Activated T-cell treated with anti-CD3 and anti-CD28 coated beads, Interleukin-2, amount 50 U/mL, for 72 hours (primary cell): Measurements from ENCODE around the gene C8G. TPM values are rescaled to one million over a fixed set of nuclear protein-coding genes. Genes with fewer than 3 reads are reported as not detected.
A peak's percentile ranks its signal among the peaks of the same experiment; 100 is the strongest.

Experiments
- ATAC-seq, 2 donors: fragments of 150-1000 bp; cut with Tn5 transposase; replicated peaks in 1 of 2; 2 replicates each; pipeline ENCODE4 v1.10.0; 2021; ENCODE audit warnings: moderate library complexity in 2 of 2, mild to moderate bottlenecking in 1 of 2
- DNase-seq, 2 donors: peaks; one replicate each; pipeline ENCODE4 v3.0.0; 2021 to 2022; ENCODE audit warnings: mixed read lengths in 1 of 2
- H3K27ac Mint-ChIP-seq: one replicate; pipeline ENCODE4 v1.8.0; 2022; ENCODE audit warnings: mild to moderate bottlenecking, moderate library complexity, mixed read lengths
- H3K27me3 Mint-ChIP-seq: one replicate; pipeline ENCODE4 v1.8.0; 2022; ENCODE audit warnings: low read depth, mixed read lengths
- H3K36me3 Mint-ChIP-seq, 2 donors: one replicate each; pipeline ENCODE4 v1.8.0; 2022; ENCODE audit warnings: mixed read lengths in 2 of 2, mild to moderate bottlenecking in 1 of 2; ENCODE audit not compliant: insufficient read depth in 2 of 2
- H3K4me1 Mint-ChIP-seq: one replicate; pipeline ENCODE4 v1.8.0; 2022; ENCODE audit warnings: low read depth, mixed read lengths
- H3K4me3 Mint-ChIP-seq, 2 donors: one replicate each; pipeline ENCODE4 v1.8.0; 2022; ENCODE audit warnings: mild to moderate bottlenecking in 2 of 2, mixed read lengths in 2 of 2, moderate library complexity in 2 of 2
- H3K9me3 Mint-ChIP-seq, 2 donors: one replicate each; pipeline ENCODE4 v1.8.0; 2022; ENCODE audit warnings: mixed read lengths in 2 of 2
- total RNA-seq, 2 donors: library from RNA; stranded (reverse); gene quantifications; one replicate each; pipeline ENCODE4 v1.2.3, GENCODE V29; 2022

C8G gene
- total RNA-seq: 1 to 10 TPM; 2.6 to 3.4 TPM

- H3K4me1 Mint-ChIP-seq: peaks cover 19% of the 10 kb centered on the region
- H3K36me3 Mint-ChIP-seq: peaks cover 0 to 1% of the 10 kb centered on the region in 2 donors
- ATAC-seq: peak; percentile 81 to 83
- H3K27ac Mint-ChIP-seq: peak within 1 kb of the TSS; percentile 61
- H3K9me3 Mint-ChIP-seq: no peaks in the 10 kb centered on the region
- H3K27me3 Mint-ChIP-seq: no peaks in the 10 kb centered on the region
- peak within 1 kb of the TSS; percentile 79 to 80 for H3K4me3 Mint-ChIP-seq
- peak; percentile 96 to 98 for DNase-seq
Observed at GRCh38 chr9:136944519-136945332, at the start of gene C8G, which contains the start of gene FBXW5. Gene C8G, plus strand, starts transcription at chr9:136945243. Its CDS starts 78 bp downstream, at chr9:136945321. Gene FBXW5, minus strand, starts transcription at chr9:136944738. Its CDS starts 655 bp downstream, at chr9:136944083.

GRCh38 chr9:136896027-136896426, 49.0 kb upstream of the C8G start:
- Mint-ChIP-seq H3K4me1 (peaks cover 21% of the 10 kb centered on the region), H3K27ac (peak overlapping the region; percentile 9), H3K4me3 (no peak overlapping the region), H3K36me3 (peaks cover 7 to 22% of the 10 kb centered on the region in 2 donors), H3K9me3 (no peaks in the 10 kb centered on the region), H3K27me3 (no peaks in the 10 kb centered on the region)
- no peak for DNase-seq
- ATAC-seq: no peak

DNA sequence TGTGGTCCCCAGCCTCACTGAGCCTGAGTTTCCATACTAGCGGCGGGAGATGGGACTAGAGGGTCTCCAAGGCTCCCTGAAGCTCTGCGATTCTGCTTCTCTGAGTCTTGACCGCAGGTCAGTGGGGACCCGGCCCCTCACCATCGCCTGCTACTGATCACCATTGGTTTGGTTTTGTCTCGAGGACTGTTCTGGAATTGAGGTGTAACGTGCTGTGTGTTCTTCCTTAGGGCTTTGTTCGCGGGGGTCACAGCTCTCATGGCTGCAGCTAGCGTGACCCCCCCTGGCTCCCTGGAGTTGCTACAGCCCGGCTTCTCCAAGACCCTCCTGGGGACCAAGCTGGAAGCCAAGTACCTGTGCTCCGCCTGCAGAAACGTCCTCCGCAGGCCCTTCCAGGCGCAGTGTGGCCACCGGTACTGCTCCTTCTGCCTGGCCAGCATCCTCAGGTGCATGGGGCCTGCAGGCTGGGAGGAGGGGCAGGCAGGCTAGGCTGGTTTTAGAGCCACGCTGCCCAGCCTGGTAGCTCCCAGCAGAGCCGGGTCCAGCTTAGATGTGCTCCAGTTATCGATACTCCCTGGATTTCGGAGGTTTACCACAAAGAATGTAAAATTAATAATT, 46.5 kb upstream of the C8G start:
- no peak overlapping the region for H3K4me3 Mint-ChIP-seq
- H3K4me1 Mint-ChIP-seq: peaks cover 46% of the 10 kb centered on the region
- H3K27me3 Mint-ChIP-seq: no peaks in the 10 kb centered on the region
- H3K27ac Mint-ChIP-seq: no peak overlapping the region
- ATAC-seq (no peak), DNase-seq (no peak)
- H3K36me3 Mint-ChIP-seq: peaks cover 9 to 28% of the 10 kb centered on the region in 2 donors
- no peaks in the 10 kb centered on the region for H3K9me3 Mint-ChIP-seq

GRCh38 chr9:136899196-136899595, 45.8 kb upstream of the C8G start:
- Mint-ChIP-seq H3K36me3 (peaks cover 9 to 28% of the 10 kb centered on the region in 2 donors), H3K4me1 (peaks cover 47% of the 10 kb centered on the region), H3K9me3 (no peaks in the 10 kb centered on the region), H3K27me3 (no peaks in the 10 kb centered on the region), H3K27ac (no peak overlapping the region), H3K4me3 (no peak overlapping the region)
- ATAC-seq (no peak), DNase-seq (no peak)

DNA sequence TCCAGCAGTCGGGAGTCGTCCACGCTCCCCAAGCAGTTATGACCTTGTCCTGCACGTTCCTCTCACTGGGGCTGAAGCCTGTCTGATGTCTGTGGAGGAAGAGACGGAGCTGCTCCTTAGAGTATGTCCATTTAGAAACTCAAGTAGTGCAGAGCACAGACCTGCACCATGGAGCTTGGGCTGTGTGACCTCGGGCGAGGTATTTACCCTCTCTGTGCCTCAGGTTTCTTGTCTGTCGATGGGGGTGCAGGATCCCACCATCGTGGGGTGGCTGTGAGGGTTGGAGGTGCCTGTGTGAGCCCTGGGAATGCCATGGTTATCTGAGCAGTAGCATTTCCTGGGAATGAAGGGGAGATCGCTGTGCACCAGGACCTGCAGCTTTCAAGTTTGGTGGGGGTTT, 44.5 kb upstream of the C8G start:
- Mint-ChIP-seq H3K36me3 (peaks cover 7 to 23% of the 10 kb centered on the region in 2 donors), H3K4me1 (peaks cover 46% of the 10 kb centered on the region), H3K4me3 (peak overlapping the region; percentile 26 to 35), H3K27me3 (no peaks in the 10 kb centered on the region), H3K27ac (peak overlapping the region; percentile 82), H3K9me3 (no peaks in the 10 kb centered on the region)
- ATAC-seq: no peak
- DNase-seq: no peak

DNA sequence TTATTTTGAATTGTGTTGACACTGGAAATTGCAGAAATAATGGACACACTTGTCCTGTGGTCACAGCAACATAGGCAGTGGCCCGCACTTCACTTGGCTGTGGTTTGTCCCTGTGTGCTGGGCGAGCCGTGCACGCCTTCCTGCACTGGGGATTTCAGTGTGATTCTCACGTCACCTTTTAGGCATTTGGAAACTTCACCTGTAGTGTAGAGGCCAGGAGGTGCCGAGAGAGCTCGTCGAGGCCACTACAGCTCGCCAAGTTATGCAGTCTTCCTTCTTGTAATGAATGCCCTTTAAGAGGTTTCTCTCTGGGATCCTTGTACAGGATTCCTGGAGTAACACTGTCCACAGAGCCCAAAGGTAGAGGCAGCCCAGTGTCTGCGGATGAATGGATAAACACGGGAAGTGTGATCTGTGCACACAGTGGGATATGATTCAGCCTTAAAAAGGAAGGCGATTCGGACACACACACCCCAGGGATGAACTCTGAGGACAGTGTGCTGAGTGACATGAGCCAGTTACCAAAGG, 44.0 kb upstream of the C8G start:
- Mint-ChIP-seq H3K9me3 (no peaks in the 10 kb centered on the region), H3K36me3 (peaks cover 7 to 25% of the 10 kb centered on the region in 2 donors), H3K4me1 (peaks cover 49% of the 10 kb centered on the region), H3K27me3 (no peaks in the 10 kb centered on the region), H3K4me3 (peak overlapping the region; percentile 82 to 89), H3K27ac (peak overlapping the region; percentile 92)
- DNase-seq (no peak), ATAC-seq (no peak)

DNA sequence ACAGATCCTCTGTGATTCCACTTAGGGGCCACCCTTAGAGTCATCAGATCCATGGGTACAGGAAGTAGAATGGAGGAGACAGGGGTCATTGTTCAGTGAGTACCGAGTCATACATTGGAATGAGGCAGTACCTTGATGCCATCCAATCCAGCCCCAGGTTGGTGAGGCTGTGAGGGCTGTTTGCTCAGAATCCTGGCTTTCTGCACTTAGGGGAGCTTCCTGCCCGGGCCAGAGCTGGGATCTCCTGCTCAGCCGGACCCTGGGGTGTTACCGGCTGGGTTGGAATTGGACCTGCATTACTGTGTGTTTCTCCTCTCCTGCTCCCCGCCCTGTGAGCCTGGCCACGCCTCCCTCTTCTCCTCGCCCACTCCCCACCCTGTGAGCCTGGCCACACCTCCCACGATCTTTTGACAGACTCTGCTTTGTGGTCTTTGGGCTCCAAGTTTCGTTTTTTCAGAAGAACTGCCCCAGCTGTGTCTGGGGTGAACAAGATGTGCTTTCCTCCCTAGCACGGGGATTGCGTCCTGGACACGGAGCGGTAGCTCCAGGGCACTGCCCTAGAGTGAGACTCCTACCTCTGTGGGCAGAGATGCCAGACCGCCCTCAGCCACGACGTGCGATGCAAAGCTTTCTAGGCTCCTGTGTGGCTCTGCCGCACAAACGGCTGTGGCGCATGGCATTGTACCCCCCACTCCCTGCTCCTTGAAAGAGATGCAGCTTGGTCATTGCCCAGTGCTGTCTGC, 43.4 kb upstream of the C8G start:
- Mint-ChIP-seq H3K27ac (peak overlapping the region; percentile 92), H3K9me3 (no peaks in the 10 kb centered on the region), H3K27me3 (no peaks in the 10 kb centered on the region), H3K4me3 (peak overlapping the region; percentile 82 to 89), H3K36me3 (peaks cover 7 to 27% of the 10 kb centered on the region in 2 donors), H3K4me1 (peaks cover 49% of the 10 kb centered on the region)
- DNase-seq (peak; percentile 81 to 87), ATAC-seq (peak; percentile 76 to 84)

- no peaks in the 10 kb centered on the region for H3K27me3 Mint-ChIP-seq
- H3K9me3 Mint-ChIP-seq: no peaks in the 10 kb centered on the region
- peaks cover 49% of the 10 kb centered on the region for H3K4me1 Mint-ChIP-seq
- ATAC-seq (peak; percentile 87 to 89), DNase-seq (peak; percentile 87 to 89)
- peak overlapping the region; percentile 92 for H3K27ac Mint-ChIP-seq
- peak overlapping the region; percentile 82 to 89 for H3K4me3 Mint-ChIP-seq
- peaks cover 10 to 31% of the 10 kb centered on the region in 2 donors for H3K36me3 Mint-ChIP-seq
Observed at GRCh38 chr9:136902259-136902821, 42.7 kb upstream of the C8G start.

GRCh38 chr9:136903041-136903554, 41.9 kb upstream of the C8G start:
- DNase-seq: no peak
- no peaks in the 10 kb centered on the region for H3K27me3 Mint-ChIP-seq
- H3K9me3 Mint-ChIP-seq: no peaks in the 10 kb centered on the region
- H3K4me1 Mint-ChIP-seq: peaks cover 49% of the 10 kb centered on the region
- peaks cover 10 to 34% of the 10 kb centered on the region in 2 donors for H3K36me3 Mint-ChIP-seq
- no peak for ATAC-seq
- peak overlapping the region; percentile 97 for H3K27ac Mint-ChIP-seq
- peak overlapping the region; percentile 22 to 89 for H3K4me3 Mint-ChIP-seq

GRCh38 chr9:136906266-136906665, 38.8 kb upstream of the C8G start:
- no peak for DNase-seq
- no peaks in the 10 kb centered on the region for H3K9me3 Mint-ChIP-seq
- H3K4me1 Mint-ChIP-seq: peaks cover 35% of the 10 kb centered on the region
- H3K4me3 Mint-ChIP-seq: no peak overlapping the region
- H3K36me3 Mint-ChIP-seq: peaks cover 7 to 27% of the 10 kb centered on the region in 2 donors
- H3K27ac Mint-ChIP-seq: peak overlapping the region; percentile 86
- H3K27me3 Mint-ChIP-seq: no peaks in the 10 kb centered on the region
- no peak for ATAC-seq

- Mint-ChIP-seq H3K4me3 (no peak overlapping the region), H3K36me3 (peaks cover 7 to 27% of the 10 kb centered on the region in 2 donors), H3K27ac (peak overlapping the region; percentile 71), H3K4me1 (peaks cover 25% of the 10 kb centered on the region), H3K9me3 (no peaks in the 10 kb centered on the region), H3K27me3 (no peaks in the 10 kb centered on the region)
- no peak for ATAC-seq
- DNase-seq: no peak
Observed at GRCh38 chr9:136907011-136907914, 37.8 kb upstream of the C8G start.
